A673 (cell line): ENCODE results near the gene ADCY3.

Source experiments
- CTCF ChIP-seq: fragments of 300-800, 200-600 bp; sonication (generic); conservative IDR thresholded peaks from 2 replicates; pipeline ENCODE4 v1.5.1; 2017; ENCODE audit warnings: low read depth, mild to moderate bottlenecking, antibody characterized with exemption, low read length, moderate library complexity, mixed read lengths
- EZH2 ChIP-seq: fragments of 200-600 bp; sonication (generic); IDR thresholded peaks from 2 replicates; pipeline ENCODE4 v1.6.1; 2017; ENCODE audit warnings: borderline replicate concordance, low read depth, mild to moderate bottlenecking, mixed read lengths, antibody characterized with exemption, low read length; ENCODE audit not compliant: poor library complexity, severe bottlenecking

- TF ChIP-seq CTCF, result no peak
- no peak for TF ChIP-seq EZH2
Observed at GRCh38 chr2:24939353-24939752, 19.3 kb upstream of the ADCY3 start.
